BE2C (cell line): Measurements from ENCODE around the gene FAM170A. TPM values are rescaled to one million over a fixed set of nuclear protein-coding genes. Genes with fewer than 3 reads are reported as not detected.
A peak's percentile ranks its signal among the peaks of the same experiment; 100 is the strongest.

Source experiments
- DNase-seq: peaks from one replicate; pipeline ENCODE4 v3.0.0-alpha.2; 2020
- H3K27me3 ChIP-seq: fragments of 250-450 bp; sonication (Bioruptor Pico); 2 replicates; pipeline ENCODE4 v1.5.1; 2020; ENCODE audit warnings: mild to moderate bottlenecking
- H3K36me3 ChIP-seq: fragments of 250-450 bp; sonication (Bioruptor Pico); 2 replicates; pipeline ENCODE4 v1.5.1; 2020; ENCODE audit warnings: mild to moderate bottlenecking
- H3K4me1 ChIP-seq: fragments of 250-450 bp; sonication (Bioruptor Pico); 2 replicates; pipeline ENCODE4 v1.5.1; 2020
- H3K4me3 ChIP-seq: 2 replicates; pipeline ENCODE4 v1.5.1; 2011; ENCODE audit warnings: low read depth, low read length
- H3K9me3 ChIP-seq: fragments of 250-450 bp; sonication (Bioruptor Pico); 2 replicates; pipeline ENCODE4 v1.5.1; 2020
- polyA plus RNA-seq: library from polyadenylated mRNA; unstranded; fragments of >200 nt; gene quantifications from one replicate; pipeline ENCODE4 v1.2.1, GENCODE V29; 2012; ENCODE audit warnings: low read depth, missing spikeins; ENCODE audit not compliant: insufficient read length, insufficient read depth
- TF ChIP-seq, protein P1 (sequence below): IDR thresholded peaks from 2 replicates; pipeline ENCODE4 v1.5.1; 2012; ENCODE audit warnings: mild to moderate bottlenecking, low read depth, low read length

FAM170A gene
- polyA plus RNA-seq = not detected

DNA sequence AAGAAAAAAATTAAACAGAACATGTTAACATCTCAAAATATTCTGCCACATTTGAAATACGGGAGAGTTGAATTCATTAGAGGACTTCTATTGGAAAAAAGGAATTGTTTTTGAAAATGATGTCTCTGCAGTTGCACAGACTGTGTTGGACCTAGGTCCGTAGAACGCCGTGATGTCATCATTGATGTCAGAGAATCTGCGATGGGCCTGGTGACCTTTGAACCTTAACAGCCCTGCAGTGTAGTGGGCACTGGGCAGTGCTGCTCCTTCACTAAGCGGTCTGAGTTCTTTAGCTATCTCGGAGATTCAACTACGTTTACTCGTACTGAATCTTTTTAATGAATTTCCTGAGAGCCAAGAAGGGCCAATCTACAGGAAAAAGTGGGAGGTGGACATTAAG, at the start of gene FAM170A:
Gene FAM170A (plus strand): TSS at position 220 of the 400 bp plus-strand sequence. CDS start 211 bp downstream, outside the sequence.
- no peaks in the 10 kb centered on the region for H3K4me1 ChIP-seq
- no peaks in the 10 kb centered on the region for H3K9me3 ChIP-seq
- TF ChIP-seq, protein P1, sequence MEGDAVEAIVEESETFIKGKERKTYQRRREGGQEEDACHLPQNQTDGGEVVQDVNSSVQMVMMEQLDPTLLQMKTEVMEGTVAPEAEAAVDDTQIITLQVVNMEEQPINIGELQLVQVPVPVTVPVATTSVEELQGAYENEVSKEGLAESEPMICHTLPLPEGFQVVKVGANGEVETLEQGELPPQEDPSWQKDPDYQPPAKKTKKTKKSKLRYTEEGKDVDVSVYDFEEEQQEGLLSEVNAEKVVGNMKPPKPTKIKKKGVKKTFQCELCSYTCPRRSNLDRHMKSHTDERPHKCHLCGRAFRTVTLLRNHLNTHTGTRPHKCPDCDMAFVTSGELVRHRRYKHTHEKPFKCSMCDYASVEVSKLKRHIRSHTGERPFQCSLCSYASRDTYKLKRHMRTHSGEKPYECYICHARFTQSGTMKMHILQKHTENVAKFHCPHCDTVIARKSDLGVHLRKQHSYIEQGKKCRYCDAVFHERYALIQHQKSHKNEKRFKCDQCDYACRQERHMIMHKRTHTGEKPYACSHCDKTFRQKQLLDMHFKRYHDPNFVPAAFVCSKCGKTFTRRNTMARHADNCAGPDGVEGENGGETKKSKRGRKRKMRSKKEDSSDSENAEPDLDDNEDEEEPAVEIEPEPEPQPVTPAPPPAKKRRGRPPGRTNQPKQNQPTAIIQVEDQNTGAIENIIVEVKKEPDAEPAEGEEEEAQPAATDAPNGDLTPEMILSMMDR = no peak
- no peak for DNase-seq
- H3K4me3 ChIP-seq = no peak within 1 kb of the TSS
- H3K27me3 ChIP-seq = no peaks in the 10 kb centered on the region
- no peaks in the 10 kb centered on the region for H3K36me3 ChIP-seq

GRCh38 chr5:119582987-119583386, 46.4 kb upstream of the FAM170A start:
- H3K36me3 ChIP-seq = no peaks in the 10 kb centered on the region
- H3K4me1 ChIP-seq = no peaks in the 10 kb centered on the region; the same call in 1 of the 2 replicates
- TF ChIP-seq, protein P1 = peak; percentile 7; the same call in 1 of the 2 replicates
- no peaks in the 10 kb centered on the region for H3K9me3 ChIP-seq
- no peak overlapping the region for H3K4me3 ChIP-seq
- no peak for DNase-seq
- no peaks in the 10 kb centered on the region for H3K27me3 ChIP-seq

DNA sequence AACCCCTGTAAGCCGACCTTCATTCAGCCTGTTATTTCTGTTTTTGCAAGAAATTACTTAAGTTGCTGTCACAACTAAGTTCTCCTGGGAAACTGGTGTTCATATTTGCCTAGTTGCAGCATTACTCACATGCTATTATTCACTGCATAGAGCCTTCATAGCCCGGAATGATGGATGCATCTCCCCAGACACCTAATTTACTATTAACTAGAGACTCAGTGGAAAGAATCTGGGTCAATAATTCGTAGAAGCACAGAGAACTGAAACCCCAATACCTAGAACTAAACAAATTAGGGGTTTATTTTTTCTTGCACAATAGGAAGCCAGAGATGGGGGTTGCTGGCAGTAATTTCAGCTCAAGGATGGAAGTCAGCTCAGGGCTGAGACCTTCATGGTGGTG, 45.7 kb upstream of the FAM170A start:
- TF ChIP-seq, protein P1 = no peak
- no peaks in the 10 kb centered on the region for H3K9me3 ChIP-seq
- H3K27me3 ChIP-seq = no peaks in the 10 kb centered on the region
- H3K36me3 ChIP-seq = no peaks in the 10 kb centered on the region
- no peak overlapping the region for H3K4me3 ChIP-seq
- no peaks in the 10 kb centered on the region; the same call in 1 of the 2 replicates for H3K4me1 ChIP-seq
- no peak for DNase-seq

DNA sequence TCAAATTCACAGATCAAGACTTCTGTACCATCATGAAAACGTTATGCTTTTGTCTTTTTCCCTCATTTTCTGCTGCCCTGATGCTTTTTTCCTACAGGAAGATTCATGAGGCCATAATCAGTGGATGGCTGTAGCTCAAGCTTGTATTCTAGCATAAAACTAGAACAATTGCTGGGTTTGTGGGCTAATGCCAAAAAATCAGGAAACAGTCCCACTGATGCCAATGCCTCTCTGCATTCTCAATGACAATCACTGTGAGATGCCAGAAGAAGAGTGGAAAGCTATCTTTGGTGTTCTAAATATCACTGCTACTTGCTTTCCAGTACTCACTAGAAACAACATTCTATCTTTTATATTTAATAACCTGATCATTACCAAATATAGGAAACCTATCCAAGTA, 33.3 kb upstream of the FAM170A start:
- Histone ChIP-seq H3K36me3 (no peaks in the 10 kb centered on the region), H3K27me3 (no peaks in the 10 kb centered on the region), H3K4me1 (no peaks in the 10 kb centered on the region), H3K9me3 (no peaks in the 10 kb centered on the region), H3K4me3 (no peak overlapping the region)
- DNase-seq = no peak
- TF ChIP-seq, protein P1 = no peak

GRCh38 chr5:119597728-119598298, 31.5 kb upstream of the FAM170A start:
- Histone ChIP-seq H3K4me3 (no peak overlapping the region), H3K4me1 (no peaks in the 10 kb centered on the region), H3K27me3 (no peaks in the 10 kb centered on the region), H3K9me3 (no peaks in the 10 kb centered on the region), H3K36me3 (no peaks in the 10 kb centered on the region)
- DNase-seq = no peak
- TF ChIP-seq, protein P1 = no peak

- Histone ChIP-seq H3K9me3 (no peaks in the 10 kb centered on the region), H3K4me3 (no peak overlapping the region), H3K27me3 (no peaks in the 10 kb centered on the region), H3K4me1 (no peaks in the 10 kb centered on the region), H3K36me3 (no peaks in the 10 kb centered on the region)
- DNase-seq = no peak
- TF ChIP-seq, protein P1 = no peak
These were observed 15.4 kb upstream of the FAM170A start for GRCh38 chr5:119613937-119614336.
